Smooth muscle cell (in vitro differentiated cells): ENCODE results near the gene SLC7A8. TPM values are rescaled to one million over a fixed set of nuclear protein-coding genes. Genes with fewer than 3 reads are reported as not detected.

Experiments used
- DNase-seq: peaks from one replicate; lab custom pipeline; 2025; ENCODE audit not compliant: unreplicated experiment; lab: John Stamatoyannopoulos, UW
- H2AFZ ChIP-seq: fragments of 200-600 bp; sonication (generic); 2 replicates; pipeline ENCODE4 v1.6.0; 2016; ENCODE audit warnings: antibody characterized with exemption, low read depth, mild to moderate bottlenecking
- H3F3A ChIP-seq: fragments of 200-600 bp; sonication (generic); 2 replicates; pipeline ENCODE4 v1.6.0; 2017; ENCODE audit warnings: antibody characterized with exemption, low read depth
- H3K27ac ChIP-seq: fragments of 200-600 bp; sonication (generic); 2 replicates; pipeline ENCODE4 v1.5.1; 2016; ENCODE audit warnings: low read depth, mild to moderate bottlenecking
- H3K27me3 ChIP-seq: fragments of 200-600 bp; sonication (generic); 2 replicates; pipeline ENCODE4 v1.6.1; 2016; ENCODE audit warnings: low read depth, mild to moderate bottlenecking
- H3K36me3 ChIP-seq: fragments of 200-600 bp; sonication (generic); 2 replicates; pipeline ENCODE4 v1.5.1; 2016; ENCODE audit warnings: low read depth
- H3K4me1 ChIP-seq: fragments of 200-600 bp; sonication (generic); 2 replicates; pipeline ENCODE4 v1.5.1; 2016; ENCODE audit warnings: low read depth
- H3K4me2 ChIP-seq: fragments of 200-600 bp; sonication (generic); 2 replicates; pipeline ENCODE4 v1.6.0; 2016; ENCODE audit warnings: mild to moderate bottlenecking
- H3K4me3 ChIP-seq: fragments of 200-600 bp; sonication (generic); 2 replicates; pipeline ENCODE4 v1.5.1; 2016; ENCODE audit warnings: mild to moderate bottlenecking
- H3K79me2 ChIP-seq: fragments of 200-600 bp; sonication (generic); 2 replicates; pipeline ENCODE4 v1.6.0; 2016; ENCODE audit warnings: low read depth, mild to moderate bottlenecking
- H3K9ac ChIP-seq: fragments of 200-600 bp; sonication (generic); 2 replicates; pipeline ENCODE4 v1.6.0; 2016; ENCODE audit warnings: low read depth
- H3K9me3 ChIP-seq: fragments of 200-600 bp; sonication (generic); replicated peaks from 2 replicates; pipeline ENCODE4 v1.5.1; 2016; ENCODE audit warnings: low read depth
- H4K20me1 ChIP-seq: fragments of 200-600 bp; sonication (generic); 2 replicates; pipeline ENCODE4 v1.6.0; 2016; ENCODE audit warnings: low read depth
- CTCF ChIP-seq: fragments of 200-600 bp; sonication (generic); IDR thresholded peaks from 2 replicates; pipeline ENCODE4 v1.5.1; 2017; ENCODE audit warnings: borderline replicate concordance, mild to moderate bottlenecking, antibody characterized with exemption; ENCODE audit not compliant: insufficient read depth, poor library complexity, severe bottlenecking
- WGBS: methylation state at CpG from one replicate; pipeline ENCODE4 v1.1.7; 2016; ENCODE audit warnings: low lambda C conversion rate; 5-methylcytosine and 5-hydroxymethylcytosine counted together
- polyA plus RNA-seq: library from polyadenylated mRNA; unstranded; fragments of >200 nt; fragmentation: Nextera tagmentation; extraction: Ambion mirVana; gene quantifications from 2 replicates; pipeline ENCODE4 v1.2.1, GENCODE V29; 2016
- small RNA-seq: library from RNA; depleted of rRNA; stranded (forward); fragments of <200 nt; gene quantifications from one replicate; pipeline ENCODE3, GENCODE V24; 2014
- total RNA-seq: library from RNA; depleted of rRNA; stranded (reverse); fragments of >200 nt; gene quantifications from 2 replicates; pipeline ENCODE4 v1.2.3, GENCODE V29; 2014

Gene SLC7A8
- total and polyA plus RNA-seq, 2 experiments from 2014 or later: 16.4 to 26.0 TPM

GRCh38 chr14:23078692-23079116 is 104.8 kb downstream of the SLC7A8 start:
- peaks cover 5% of the 10 kb centered on the region for H3K4me1 ChIP-seq
- DNase-seq: no peak
- peaks cover 33% of the 10 kb centered on the region for H3K36me3 ChIP-seq
- no peaks in the 10 kb centered on the region for H3K27me3 ChIP-seq
- H3K4me3 ChIP-seq: no peak overlapping the region
- peak overlapping the region; percentile 37 for H3K9ac ChIP-seq
- peaks cover 23% of the 10 kb centered on the region for H3K79me2 ChIP-seq
- H3K9me3 ChIP-seq: no peaks in the 10 kb centered on the region
- TF ChIP-seq CTCF: no peak
- 4% methylated on average over 2 of the region's 2 CpGs for WGBS
- peaks cover 38% of the 10 kb centered on the region for H3F3A ChIP-seq
- H2AFZ ChIP-seq: no peak overlapping the region
- peak overlapping the region; percentile 64 for H3K4me2 ChIP-seq
- peaks cover 35% of the 10 kb centered on the region for H4K20me1 ChIP-seq
- peak overlapping the region; percentile 89 for H3K27ac ChIP-seq

- TF ChIP-seq CTCF: no peak
- H2AFZ ChIP-seq: no peak overlapping the region
- H3K27me3 ChIP-seq: no peaks in the 10 kb centered on the region
- peaks cover 31% of the 10 kb centered on the region for H3K36me3 ChIP-seq
- peaks cover 28% of the 10 kb centered on the region for H4K20me1 ChIP-seq
- peak overlapping the region; percentile 89 for H3K27ac ChIP-seq
- H3K4me3 ChIP-seq: no peak overlapping the region
- WGBS: 93% methylated on average over 5 of the region's 5 CpGs
- peaks cover 19% of the 10 kb centered on the region for H3K79me2 ChIP-seq
- peaks cover 43% of the 10 kb centered on the region for H3F3A ChIP-seq
- no peak for DNase-seq
- H3K4me1 ChIP-seq: peaks cover 5% of the 10 kb centered on the region
- peak overlapping the region; percentile 64 for H3K4me2 ChIP-seq
- peak overlapping the region; percentile 37 for H3K9ac ChIP-seq
- no peaks in the 10 kb centered on the region for H3K9me3 ChIP-seq
Measured at GRCh38 chr14:23077962-23078361, 105.5 kb downstream of the SLC7A8 start.

- Histone ChIP-seq H3K36me3 (peaks cover 28% of the 10 kb centered on the region), H2AFZ (no peak overlapping the region), H3K4me1 (peaks cover 11% of the 10 kb centered on the region), H3K9me3 (no peaks in the 10 kb centered on the region), H3K9ac (no peak overlapping the region), H3F3A (peaks cover 41% of the 10 kb centered on the region), H3K27me3 (no peaks in the 10 kb centered on the region), H3K27ac (peak overlapping the region; percentile 89), H4K20me1 (peaks cover 24% of the 10 kb centered on the region), H3K4me2 (no peak overlapping the region), H3K4me3 (no peak overlapping the region), H3K79me2 (peaks cover 23% of the 10 kb centered on the region)
- peak; percentile 64 for TF ChIP-seq CTCF
- WGBS: 77% methylated on average over 5 of the region's 5 CpGs
- DNase-seq: no peak
Measured at GRCh38 chr14:23076785-23077408, 106.6 kb downstream of the SLC7A8 start.

Small RNAs within 50 kb of the gene (small RNA-seq; reads per million reads assigned to genes)
- gene AL049829.1 (not detected), gene RNU6-1138P (0.08 reads per million)

Other genes starting within 250 kb of the SLC7A8 start
- 15.6 and 30.2 TPM in 2 replicates for gene HAUS4, start 226.6 kb downstream of the SLC7A8 start, total RNA-seq
- gene HAUS4, start 226.6 kb downstream of the SLC7A8 start, polyA plus RNA-seq: 15.6 and 19.1 TPM in 2 replicates
- gene AJUBA, start 201.1 kb downstream of the SLC7A8 start, total RNA-seq: 20.7 and 21.2 TPM in 2 replicates
- 19.8 and 23.8 TPM in 2 replicates for gene AJUBA, start 201.1 kb downstream of the SLC7A8 start, polyA plus RNA-seq
- 10.2 and 11.9 TPM in 2 replicates for gene C14orf93, start 173.5 kb downstream of the SLC7A8 start, total RNA-seq
- gene C14orf93, start 173.5 kb downstream of the SLC7A8 start, polyA plus RNA-seq: 6.7 and 8.4 TPM in 2 replicates
- gene PSMB5, start 148.8 kb downstream of the SLC7A8 start, total RNA-seq: 161 and 183 TPM in 2 replicates
- 372 and 374 TPM in 2 replicates for gene PSMB5, start 148.8 kb downstream of the SLC7A8 start, polyA plus RNA-seq
- gene PSMB11, start 141.4 kb downstream of the SLC7A8 start, total RNA-seq: not detected in 2 replicates
- gene PSMB11, start 141.4 kb downstream of the SLC7A8 start, polyA plus RNA-seq: not detected in 2 replicates
- 3.6 and 5.5 TPM in 2 replicates for gene CDH24, start 126.1 kb downstream of the SLC7A8 start, total RNA-seq
- gene CDH24, start 126.1 kb downstream of the SLC7A8 start, polyA plus RNA-seq: 6.9 and 8.0 TPM in 2 replicates
- 64.5 and 69.0 TPM in 2 replicates for gene ACIN1, start 88.5 kb downstream of the SLC7A8 start, total RNA-seq
- 33.7 and 39.3 TPM in 2 replicates for gene ACIN1, start 88.5 kb downstream of the SLC7A8 start, polyA plus RNA-seq
- 54.1 and 57.2 TPM in 2 replicates for gene C14orf119, start 88.2 kb downstream of the SLC7A8 start, total RNA-seq
- 119 and 130 TPM in 2 replicates for gene C14orf119, start 88.2 kb downstream of the SLC7A8 start, polyA plus RNA-seq
- gene CIROP, start 78.7 kb downstream of the SLC7A8 start, total RNA-seq: not detected in 2 replicates
- gene CIROP, start 78.7 kb downstream of the SLC7A8 start, polyA plus RNA-seq: not detected in 2 replicates
- gene CEBPE, start 64.4 kb downstream of the SLC7A8 start, total RNA-seq: not detected in 2 replicates
- not detected in 2 replicates for gene CEBPE, start 64.4 kb downstream of the SLC7A8 start, polyA plus RNA-seq
- gene RNF212B, start 54.3 kb upstream of the SLC7A8 start, total RNA-seq: not detected in 2 replicates
- not detected in 2 replicates for gene RNF212B, start 54.3 kb upstream of the SLC7A8 start, polyA plus RNA-seq
- 5.0 and 5.4 TPM in 2 replicates for gene HOMEZ, start 102.5 kb upstream of the SLC7A8 start, total RNA-seq
- gene HOMEZ, start 102.5 kb upstream of the SLC7A8 start, polyA plus RNA-seq: 4.9 and 5.1 TPM in 2 replicates
- gene PPP1R3E, start 119.2 kb upstream of the SLC7A8 start, total RNA-seq: 1.7 and 2.0 TPM in 2 replicates
- gene PPP1R3E, start 119.2 kb upstream of the SLC7A8 start, polyA plus RNA-seq: 0.71 and 1.5 TPM in 2 replicates
- gene BCL2L2, start 123.2 kb upstream of the SLC7A8 start, total RNA-seq: 11.7 and 13.2 TPM in 2 replicates
- gene BCL2L2, start 123.2 kb upstream of the SLC7A8 start, polyA plus RNA-seq: 1.6 and 2.0 TPM in 2 replicates
- 48.3 and 52.3 TPM in 2 replicates for gene PABPN1, start 137.8 kb upstream of the SLC7A8 start, total RNA-seq
- 139 and 156 TPM in 2 replicates for gene PABPN1, start 137.8 kb upstream of the SLC7A8 start, polyA plus RNA-seq
- 70.3 and 81.0 TPM in 2 replicates for gene SLC22A17, start 169.2 kb upstream of the SLC7A8 start, total RNA-seq
- gene SLC22A17, start 169.2 kb upstream of the SLC7A8 start, polyA plus RNA-seq: 127 and 134 TPM in 2 replicates
- gene EFS, start 181.5 kb upstream of the SLC7A8 start, total RNA-seq: 16.2 and 23.9 TPM in 2 replicates
- gene EFS, start 181.5 kb upstream of the SLC7A8 start, polyA plus RNA-seq: 41.3 and 43.9 TPM in 2 replicates
- gene IL25, start 189.1 kb upstream of the SLC7A8 start, total RNA-seq: not detected in 2 replicates
- gene IL25, start 189.1 kb upstream of the SLC7A8 start, polyA plus RNA-seq: not detected in 2 replicates
- not detected in 2 replicates for gene CMTM5, start 193.4 kb upstream of the SLC7A8 start, total RNA-seq
- gene CMTM5, start 193.4 kb upstream of the SLC7A8 start, polyA plus RNA-seq: 0.59 TPM in 1 of 2 replicates, not detected in the other
- not detected in 2 replicates for gene MYH6, start 224.6 kb upstream of the SLC7A8 start, total RNA-seq
- gene MYH6, start 224.6 kb upstream of the SLC7A8 start, polyA plus RNA-seq: 0.23 and 0.53 TPM in 2 replicates